Measurements from ENCODE around the gene HYAL1.
"Not testable (repeated sequence)": the region's sequence is repeated elsewhere in the genome, so short reads cannot be mapped to it uniquely, and the experiment has no call there.

Gene HYAL1

DNA sequence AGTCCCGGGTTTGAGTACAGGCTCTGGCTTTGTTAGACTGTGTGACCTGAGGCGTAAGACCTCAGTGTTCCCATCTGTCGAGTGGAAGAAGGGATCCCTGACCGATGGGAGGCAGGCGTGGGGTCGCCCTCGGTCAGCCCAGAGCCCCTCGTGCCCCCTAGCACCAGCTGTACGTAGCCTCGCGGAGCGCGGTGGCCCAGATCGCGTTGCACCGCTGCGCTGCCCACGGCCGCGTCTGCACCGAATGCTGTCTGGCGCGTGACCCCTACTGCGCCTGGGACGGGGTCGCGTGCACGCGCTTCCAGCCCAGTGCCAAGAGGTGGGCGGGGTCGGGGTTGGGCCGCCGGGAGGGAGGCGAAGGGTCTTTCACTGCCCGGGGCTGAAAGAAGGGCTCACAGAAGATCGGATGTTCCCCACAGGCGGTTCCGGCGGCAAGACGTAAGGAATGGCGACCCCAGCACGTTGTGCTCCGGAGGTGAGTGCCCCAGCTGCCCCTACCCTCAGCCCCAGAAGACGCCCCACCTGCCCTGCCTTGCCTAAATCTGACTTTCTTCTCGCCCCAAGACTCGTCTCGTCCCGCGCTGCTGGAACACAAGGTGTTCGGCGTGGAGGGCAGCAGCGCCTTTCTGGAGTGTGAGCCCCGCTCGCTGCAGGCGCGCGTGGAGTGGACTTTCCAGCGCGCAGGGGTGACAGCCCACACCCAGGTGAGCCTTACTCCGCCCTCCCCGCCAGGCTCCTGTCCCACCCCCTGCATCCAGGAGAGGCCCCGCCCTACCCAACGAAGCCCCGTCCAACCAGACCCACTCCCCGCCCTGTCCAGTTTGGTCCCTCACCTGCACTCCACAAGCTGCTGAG lies 28.0 kb downstream of the HYAL1 start:
- in situ Hi-C loops (cut with MboI; ENCODE audit: low sequenced_read_pairs) = no loop called here

DNA sequence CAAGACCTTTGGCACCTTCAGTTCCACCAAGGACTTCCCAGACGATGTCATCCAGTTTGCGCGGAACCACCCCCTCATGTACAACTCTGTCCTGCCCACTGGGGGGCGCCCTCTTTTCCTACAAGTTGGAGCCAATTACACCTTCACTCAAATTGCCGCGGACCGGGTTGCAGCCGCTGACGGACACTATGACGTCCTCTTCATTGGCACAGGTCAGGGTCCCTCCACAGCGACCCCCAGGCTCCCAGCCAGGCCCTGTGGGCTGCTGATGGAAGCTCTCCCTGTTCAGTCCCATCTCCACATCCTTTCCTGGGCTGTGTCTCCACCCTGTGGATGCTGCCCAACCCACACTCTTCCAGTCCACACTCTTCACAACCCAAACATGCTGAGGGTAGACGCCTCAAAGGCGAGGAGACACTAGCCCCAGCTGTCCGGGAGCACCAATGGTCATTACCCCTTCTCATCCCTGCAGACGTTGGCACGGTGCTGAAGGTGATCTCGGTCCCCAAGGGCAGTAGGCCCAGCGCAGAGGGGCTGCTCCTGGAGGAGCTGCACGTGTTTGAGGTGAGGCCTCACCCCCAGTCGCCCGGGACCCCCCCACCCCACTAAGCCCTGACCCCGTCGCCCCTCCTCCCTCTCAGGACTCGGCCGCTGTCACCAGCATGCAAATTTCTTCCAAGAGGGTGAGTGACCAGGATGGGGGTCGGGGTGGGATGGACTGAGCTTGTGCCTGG lies 28.8 kb downstream of the HYAL1 start:
- in situ Hi-C loops (cut with MboI; ENCODE audit: low sequenced_read_pairs) = no loop called here

DNA sequence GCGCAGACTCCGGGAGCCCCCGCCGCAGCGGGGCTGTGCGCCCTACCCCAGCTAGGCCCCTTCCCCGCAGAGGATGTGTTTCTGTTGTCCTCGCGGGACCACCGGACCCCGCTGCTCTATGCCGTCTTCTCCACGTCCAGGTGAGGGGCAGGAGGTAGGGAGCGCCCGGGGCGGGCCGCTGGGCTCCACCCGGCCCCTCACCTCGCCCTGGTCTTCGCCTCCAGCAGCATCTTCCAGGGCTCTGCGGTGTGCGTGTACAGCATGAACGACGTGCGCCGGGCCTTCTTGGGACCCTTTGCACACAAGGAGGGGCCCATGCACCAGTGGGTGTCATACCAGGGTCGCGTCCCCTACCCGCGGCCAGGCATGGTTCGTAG lies 29.7 kb downstream of the HYAL1 start:
- in situ Hi-C loops (cut with MboI; ENCODE audit: low sequenced_read_pairs) = no loop called here

DNA sequence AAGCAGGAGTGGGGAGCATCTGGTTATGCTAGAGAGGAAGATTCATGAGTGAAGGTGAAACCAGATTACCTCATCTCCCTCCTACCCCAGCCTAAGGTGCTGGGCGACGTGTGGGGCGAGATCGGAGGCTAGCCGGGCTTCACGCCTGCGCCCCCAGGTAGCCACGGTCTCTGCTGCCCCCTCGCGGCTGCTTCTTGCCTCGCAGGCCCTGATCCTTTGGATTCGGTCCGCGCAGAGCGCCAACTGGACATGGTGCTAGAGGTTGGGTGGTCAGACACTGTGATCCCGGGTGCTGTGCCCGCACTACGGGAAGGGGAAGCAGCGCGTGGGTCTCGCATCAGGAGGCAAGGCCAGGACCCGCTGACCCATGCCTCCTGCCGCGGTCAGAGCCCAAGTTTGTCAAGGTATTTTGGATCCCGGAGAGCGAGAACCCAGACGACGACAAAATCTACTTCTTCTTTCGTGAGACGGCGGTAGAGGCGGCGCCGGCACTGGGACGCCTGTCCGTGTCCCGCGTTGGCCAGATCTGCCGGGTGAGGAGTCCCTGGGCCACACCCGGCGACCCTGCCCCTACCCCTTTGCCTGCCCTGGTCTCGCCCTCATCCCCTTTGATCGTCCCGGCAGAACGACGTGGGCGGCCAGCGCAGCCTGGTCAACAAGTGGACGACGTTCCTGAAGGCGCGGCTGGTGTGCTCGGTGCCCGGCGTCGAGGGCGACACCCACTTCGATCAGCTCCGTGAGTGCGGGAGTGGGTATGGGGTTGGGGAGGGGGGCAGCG lies 30.3 kb downstream of the HYAL1 start:
- in situ Hi-C loops (cut with MboI; ENCODE audit: low sequenced_read_pairs) = no loop called here

DNA sequence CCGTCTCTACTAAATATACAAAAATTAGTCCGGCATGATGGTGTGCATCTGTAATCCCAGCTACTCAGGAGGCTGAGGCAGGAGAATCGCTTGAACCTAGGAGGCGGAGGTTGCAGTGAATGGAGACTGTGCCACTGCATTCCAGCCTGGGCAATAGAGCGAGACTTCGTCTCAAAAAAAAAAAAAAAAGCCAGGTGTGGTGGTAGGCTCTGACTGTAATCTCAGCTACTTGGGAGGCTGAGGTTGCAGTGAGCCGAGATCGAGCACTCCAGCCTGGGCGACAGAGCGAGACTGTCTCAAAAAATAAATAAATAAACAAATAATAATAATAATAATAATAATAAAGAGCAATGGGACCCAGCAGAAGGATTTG lies 30.9 kb downstream of the HYAL1 start:
- in situ Hi-C loops (cut with MboI; ENCODE audit: low sequenced_read_pairs) = not testable (repeated sequence)

DNA sequence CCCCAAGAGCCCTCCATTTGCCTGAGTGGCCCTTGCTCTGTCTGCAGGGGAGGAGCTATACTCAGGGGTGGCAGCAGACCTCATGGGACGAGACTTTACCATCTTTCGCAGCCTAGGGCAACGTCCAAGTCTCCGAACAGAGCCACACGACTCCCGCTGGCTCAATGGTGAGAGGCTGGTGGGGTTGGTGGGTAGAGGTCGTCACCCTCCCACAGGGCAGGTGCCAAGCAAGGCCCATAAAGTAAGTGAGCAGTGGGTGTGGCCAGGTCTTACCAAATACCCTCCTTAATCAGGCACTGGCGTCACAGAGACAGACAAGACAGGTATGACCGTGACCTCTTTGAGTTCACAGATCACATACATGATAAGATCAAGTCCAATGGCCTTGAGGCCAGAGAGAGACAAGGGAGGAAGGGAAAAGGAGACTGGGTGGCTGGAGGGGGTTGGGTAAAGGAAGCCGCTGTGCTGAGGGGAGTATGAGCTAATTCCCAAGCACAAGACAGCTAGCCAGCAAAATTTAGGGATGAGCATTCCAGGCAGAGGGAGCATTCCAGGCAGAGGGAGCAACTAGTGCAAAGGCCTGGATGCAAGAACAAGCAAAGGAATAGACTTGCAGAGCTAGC lies 31.9 kb downstream of the HYAL1 start:
- in situ Hi-C loops (cut with MboI; ENCODE audit: low sequenced_read_pairs) = no loop called here

DNA sequence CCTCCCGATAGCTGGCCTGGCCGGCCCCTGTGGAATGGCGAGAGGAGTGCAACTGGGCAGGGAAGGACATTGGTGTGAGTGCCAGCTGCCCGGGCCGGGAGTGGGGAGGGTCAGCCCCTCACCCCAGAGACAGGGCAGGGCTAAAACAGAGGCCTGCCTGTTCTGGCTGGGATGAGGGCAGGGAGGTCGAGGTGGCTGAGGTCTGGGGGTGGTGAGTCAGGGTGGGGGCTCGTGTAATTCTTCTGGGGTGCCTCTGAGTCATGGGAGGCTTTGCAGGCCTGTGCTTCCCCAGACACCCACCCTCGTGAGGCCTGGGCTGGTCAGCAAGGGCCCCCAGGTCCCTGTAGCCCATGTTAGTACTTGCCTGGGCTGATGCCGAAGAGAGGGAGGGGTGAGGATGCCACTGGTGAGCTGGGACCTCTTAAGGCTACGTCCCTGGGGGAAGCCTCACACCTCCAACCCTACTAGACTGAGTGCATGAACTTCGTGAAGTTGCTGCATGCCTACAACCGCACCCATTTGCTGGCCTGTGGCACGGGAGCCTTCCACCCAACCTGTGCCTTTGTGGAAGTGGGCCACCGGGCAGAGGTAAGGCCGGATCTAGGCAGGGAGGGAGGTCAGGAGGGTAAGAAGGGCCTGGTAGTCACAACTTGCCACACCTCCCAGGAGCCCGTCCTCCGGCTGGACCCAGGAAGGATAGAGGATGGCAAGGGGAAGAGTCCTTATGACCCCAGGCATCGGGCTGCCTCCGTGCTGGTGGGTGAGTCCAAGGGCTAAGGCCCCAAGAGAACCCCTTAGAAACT lies 32.8 kb downstream of the HYAL1 start:
- in situ Hi-C loops (cut with MboI; ENCODE audit: low sequenced_read_pairs) = no loop called here

DNA sequence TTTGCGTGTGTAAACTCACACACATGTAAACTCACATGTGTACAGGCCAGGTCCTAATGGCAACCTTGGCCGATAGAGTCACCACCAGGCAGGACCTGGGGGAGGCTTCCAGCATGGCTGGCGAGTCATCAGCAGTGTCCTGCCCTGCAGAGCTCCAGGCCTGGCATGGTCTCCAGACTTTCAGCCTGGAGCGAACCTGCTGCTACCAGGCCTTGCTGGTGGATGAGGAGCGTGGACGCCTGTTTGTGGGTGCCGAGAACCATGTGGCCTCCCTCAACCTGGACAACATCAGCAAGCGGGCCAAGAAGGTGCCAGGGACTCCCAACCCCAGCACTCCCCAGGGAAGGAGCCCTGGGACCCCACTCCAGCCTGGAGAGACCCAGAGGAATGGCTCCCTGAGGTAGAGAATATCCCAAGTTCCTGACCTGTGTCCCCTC lies 33.4 kb downstream of the HYAL1 start:
- in situ Hi-C loops (cut with MboI; ENCODE audit: low sequenced_read_pairs) = no loop called here

DNA sequence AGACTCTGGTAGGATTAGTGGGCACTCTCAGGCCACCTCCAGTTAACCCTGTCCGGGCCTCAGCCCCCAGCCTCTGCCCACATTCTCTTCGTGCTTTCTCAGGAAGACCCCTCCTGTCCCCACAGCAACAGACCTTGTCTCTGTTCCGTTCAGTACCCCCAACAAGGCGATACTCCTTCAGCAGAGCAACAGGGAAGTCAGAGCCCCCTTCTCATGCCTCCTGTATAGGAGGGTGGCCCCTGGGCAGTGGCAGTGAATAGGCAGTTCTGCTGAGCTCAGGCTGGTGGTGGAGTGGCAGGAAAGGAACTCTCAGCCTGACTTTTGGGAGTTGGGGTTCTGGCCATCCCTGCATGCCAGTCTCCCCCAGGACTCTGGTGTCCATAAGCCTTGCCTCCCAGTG lies 33.9 kb downstream of the HYAL1 start:
- in situ Hi-C loops (cut with MboI; ENCODE audit: low sequenced_read_pairs) = no loop called here

DNA sequence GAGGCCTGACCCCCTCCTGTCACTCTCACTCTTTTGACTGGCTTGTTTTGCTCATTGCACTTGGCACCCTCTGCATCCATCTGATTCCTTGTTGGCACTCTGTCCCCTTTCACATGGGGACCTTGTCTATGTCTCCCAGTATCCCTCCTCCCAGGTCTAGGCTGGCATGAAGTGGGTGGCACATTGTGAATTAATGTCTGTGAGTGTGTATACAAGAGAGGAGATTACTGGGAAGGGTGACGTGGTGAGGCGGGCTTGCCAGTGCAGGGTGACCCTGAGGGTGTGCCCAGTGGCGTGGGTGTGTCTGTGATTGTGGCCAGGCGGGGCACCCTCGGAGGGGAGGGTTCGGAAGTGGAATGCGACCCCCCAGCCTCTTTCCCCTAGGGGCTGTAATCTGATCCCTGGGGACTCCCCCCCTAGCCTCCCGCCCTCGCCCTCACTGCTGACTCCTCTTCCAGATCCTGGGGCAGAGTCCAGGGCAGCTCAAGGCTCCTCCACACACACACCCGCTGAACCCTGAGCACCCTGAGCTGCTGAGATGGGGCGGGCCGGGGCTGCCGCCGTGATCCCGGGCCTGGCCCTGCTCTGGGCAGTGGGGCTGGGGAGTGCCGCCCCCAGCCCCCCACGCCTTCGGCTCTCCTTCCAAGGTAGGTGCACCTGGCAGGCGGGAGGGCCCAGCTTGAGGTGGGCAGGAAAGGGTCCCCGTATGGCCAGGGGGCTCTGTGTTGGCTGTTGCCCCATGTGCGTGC lies 34.5 kb downstream of the HYAL1 start, which contains the start of gene SEMA3B:
SEMA3B (plus strand) TSS at position 445 of the 749 bp plus-strand sequence; CDS start at position 539, 94 bp downstream.
- in situ Hi-C loops (cut with MboI; ENCODE audit: low sequenced_read_pairs) = no loop called here

DNA sequence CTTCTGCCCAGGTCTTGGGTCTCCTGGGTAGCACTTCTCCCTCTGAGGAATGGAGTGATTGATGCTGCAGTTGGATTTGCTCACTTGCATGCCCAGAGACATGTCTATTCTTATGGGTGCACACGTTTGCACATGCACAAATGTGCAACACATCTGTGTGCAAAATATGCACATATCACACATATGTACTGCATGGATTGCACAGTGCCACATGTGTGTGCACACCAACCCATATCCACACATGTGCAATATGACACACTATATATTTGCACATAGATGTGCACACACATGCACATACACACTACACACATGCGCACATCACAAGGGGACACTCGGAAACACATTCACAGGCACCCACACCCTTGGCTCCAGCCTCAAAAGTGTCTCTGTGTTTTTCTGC lies 35.1 kb downstream of the HYAL1 start:
- in situ Hi-C loops (cut with MboI; ENCODE audit: low sequenced_read_pairs) = no loop called here

DNA sequence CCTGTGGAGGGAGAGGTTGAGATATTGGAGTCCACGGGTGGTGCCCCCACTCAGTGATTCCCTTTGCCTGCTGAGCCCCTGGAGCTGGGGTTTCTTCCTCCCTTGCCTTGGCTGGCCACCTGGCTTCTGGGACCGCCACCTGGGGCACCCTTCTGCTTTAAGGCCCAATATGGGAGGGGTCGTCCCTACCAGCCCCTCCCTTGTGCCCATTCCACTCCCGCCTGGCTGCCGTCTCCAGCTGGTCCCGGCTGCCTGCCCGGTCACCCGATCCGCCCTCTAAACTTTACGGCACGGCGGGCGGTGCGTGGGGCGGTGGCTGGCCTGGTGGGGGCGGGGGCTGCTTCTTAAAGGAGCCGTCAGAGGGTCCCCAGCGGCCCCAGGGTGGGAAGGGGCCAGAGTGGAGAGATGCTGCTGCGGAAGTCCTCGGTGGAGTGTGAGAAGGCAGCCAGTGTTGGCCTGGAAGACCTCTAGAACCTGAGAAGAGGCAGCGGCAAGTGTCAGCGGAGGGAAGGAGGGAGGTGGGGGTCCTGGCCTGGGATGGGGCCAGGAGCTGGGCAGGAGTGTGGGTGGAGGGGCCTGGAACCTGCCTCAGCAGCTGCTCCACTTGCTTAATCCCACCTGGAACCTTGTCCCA lies 36.0 kb downstream of the HYAL1 start:
- in situ Hi-C loops (cut with MboI; ENCODE audit: low sequenced_read_pairs) = no loop called here

DNA sequence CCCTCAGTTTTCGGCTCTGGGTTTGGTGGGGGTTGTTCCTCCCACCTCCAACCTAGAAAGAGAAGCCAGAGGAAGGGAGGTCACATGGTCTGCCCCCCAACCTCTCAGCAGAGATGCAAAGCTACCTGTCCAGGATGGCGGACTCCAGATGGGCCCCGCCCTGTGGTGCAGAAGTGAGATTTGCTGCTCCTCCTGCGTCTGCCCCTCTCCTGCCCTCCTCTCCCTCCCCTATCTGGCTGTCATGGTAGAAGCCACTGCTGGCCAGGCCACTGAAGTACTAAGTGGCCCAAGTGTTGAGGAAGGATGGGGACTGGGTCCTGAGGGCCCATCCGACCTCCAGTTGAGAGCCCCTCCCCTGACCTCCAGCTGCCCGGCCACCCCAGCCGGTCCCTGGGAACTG lies 36.5 kb downstream of the HYAL1 start:
- in situ Hi-C loops (cut with MboI; ENCODE audit: low sequenced_read_pairs) = no loop called here

DNA sequence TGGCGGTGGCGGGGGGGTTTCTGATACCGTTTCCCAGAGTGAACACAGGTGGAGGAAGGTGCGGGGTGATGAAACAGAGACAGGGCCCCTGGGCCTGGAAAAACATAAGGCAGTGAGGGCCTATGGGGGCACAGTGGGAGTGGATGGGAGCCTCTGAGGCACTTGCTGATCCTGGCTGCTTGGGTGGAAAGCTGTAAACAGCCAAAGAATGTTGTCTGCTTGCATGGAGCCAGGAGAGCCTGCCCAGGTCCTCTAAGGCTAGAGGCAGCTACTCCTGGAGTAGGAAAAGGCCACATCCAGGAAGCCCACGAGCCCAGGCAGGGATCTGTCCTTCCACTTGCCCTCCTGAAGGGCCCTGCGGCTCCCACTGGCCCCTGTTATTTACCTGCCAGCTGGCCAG lies 37.4 kb downstream of the HYAL1 start:
- in situ Hi-C loops (cut with MboI; ENCODE audit: low sequenced_read_pairs) = no loop called here

DNA sequence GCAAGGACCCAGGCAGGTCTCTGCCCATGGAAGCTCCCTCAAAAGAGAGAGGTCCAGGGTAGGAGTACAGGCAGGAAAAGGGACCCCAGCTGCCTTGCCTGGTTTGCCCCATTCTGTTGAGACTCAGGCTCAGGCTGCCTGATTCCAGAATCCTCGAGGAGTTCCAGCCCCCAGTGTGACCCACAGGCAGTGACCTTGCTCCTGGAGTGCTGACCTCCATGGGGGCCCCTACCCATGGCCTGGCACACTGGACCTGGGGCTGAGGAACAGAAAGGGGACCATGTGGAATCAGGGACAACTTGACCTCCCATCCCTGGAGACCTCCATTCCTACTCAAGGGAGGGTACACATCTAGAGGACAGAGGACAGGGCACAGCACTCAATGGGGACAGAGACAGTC lies 37.8 kb downstream of the HYAL1 start:
- in situ Hi-C loops (cut with MboI; ENCODE audit: low sequenced_read_pairs) = no loop called here

DNA sequence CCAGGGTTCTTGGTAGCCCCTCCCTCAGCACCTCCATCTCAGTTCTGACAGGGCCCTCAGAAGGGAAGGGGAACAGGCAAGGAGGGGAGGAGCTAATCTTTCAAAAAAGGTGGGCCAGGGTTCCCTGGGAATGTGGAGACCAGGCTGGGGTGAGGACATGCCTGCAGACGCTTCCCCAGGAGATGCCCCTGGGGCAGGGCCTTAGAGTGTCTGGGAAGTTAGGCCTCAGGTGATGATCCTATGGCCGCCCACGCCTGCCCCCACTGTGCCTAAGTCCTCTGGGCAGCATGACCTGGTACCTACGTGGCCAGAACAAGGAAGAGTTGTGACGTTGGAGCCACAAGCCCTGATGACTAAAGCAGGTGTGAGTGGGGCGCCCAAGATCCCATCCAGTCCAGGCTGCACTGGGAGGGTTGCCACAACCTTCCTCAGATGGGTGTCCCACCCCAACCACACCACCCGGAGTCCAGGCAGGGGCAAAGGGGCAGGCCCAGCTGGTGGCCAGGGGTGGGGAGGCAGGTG lies 38.3 kb downstream of the HYAL1 start:
- in situ Hi-C loops (cut with MboI; ENCODE audit: low sequenced_read_pairs) = no loop called here

DNA sequence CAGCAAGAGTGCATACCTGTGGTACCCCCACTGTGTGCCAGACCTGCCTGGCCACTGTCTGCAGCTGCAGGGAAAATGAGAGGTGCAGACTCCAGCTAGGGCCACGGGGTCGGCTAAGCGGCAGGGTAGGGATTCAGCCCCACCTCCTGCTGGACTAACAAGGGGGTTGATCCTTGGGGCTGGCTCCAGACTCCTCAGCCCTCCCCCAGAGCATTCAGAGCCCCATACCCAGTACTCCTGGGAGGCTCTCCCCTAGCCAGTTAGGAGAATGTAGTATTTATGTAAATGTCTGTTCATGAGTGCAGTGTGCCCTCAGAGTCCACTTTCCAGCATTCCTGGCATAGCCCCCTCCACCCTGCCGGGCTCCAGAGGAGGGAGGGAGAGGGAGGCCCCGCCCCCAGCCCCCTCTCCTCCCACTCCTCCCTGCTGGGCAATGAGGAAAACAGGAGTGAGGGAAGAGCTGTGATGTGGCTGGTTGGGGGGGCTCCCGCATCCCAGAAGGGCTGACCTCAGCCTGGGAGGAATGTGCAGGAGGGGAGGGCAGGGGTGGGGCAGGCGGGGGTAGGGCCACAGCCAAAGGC lies 38.9 kb downstream of the HYAL1 start:
- in situ Hi-C loops (cut with MboI; ENCODE audit: low sequenced_read_pairs) = no loop called here

Measured in HL-60/S4 (cell line).